Coronary artery (tissue), 2 donors: ENCODE measurements around the gene ACSF3.
A peak's percentile ranks its signal among the peaks of the same experiment; 100 is the strongest.

Source experiments
- DNase-seq: peaks from one replicate; pipeline ENCODE4 v3.0.0-alpha.2; 2017; ENCODE audit warnings: low spot score
- H3K27ac ChIP-seq, 2 donors: fragments of 200-600 bp; sonication (generic); one replicate each; pipeline ENCODE4 v1.5.1; 2016 to 2019
- H3K4me3 ChIP-seq: fragments of 200-600 bp; sonication (generic); 2 replicates; pipeline ENCODE4 v1.5.1; 2016; ENCODE audit warnings: mild to moderate bottlenecking, moderate library complexity
- TF ChIP-seq, protein P1 (sequence below): fragments of 200-600 bp; sonication (generic); IDR thresholded peaks from one replicate; pipeline ENCODE4 v1.5.1; 2019; ENCODE audit warnings: antibody characterized with exemption

ACSF3 gene

DNA sequence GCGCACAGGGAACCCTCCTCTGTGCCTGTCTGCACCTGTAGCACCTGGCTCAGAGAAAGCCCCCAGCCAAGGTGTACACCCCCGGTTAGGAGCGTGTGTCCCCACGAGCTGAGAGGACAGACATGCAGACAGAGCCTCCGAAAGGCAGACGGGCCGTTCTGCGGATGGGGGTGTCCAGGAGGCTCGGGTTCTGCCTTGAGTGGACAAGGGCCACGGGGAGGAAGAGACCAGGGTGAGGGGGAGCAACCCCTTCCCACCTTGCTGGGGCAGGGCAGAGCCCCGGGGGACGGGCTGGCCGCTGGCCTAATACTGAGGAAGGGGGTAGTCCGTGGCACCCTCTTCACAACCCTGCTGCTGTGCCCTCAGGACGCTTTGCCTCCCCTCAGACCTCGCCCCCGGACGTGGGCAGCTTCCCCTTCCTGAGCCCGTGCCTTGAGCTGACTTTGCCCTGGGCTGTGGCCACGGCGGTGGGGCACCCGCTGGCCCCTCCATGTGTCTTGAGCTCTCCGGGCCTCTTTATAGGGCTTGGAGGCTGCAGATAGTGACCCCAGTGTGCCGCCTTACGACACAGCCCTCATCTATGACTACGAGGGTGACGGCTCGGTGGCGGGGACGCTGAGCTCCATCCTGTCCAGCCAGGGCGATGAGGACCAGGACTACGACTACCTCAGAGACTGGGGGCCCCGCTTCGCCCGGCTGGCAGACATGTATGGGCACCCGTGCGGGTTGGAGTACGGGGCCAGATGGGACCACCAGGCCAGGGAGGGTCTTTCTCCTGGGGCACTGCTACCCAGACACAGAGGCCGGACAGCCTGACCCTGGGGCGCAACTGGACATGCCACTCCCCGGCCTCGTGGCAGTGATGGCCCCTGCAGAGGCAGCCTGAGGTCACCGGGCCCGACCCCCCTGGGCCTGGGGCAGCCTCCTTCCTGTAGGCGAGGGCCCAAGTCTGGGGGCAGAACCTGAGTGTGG lies 101.0 kb downstream of the ACSF3 start:
- DNase-seq, result no peak
- Histone ChIP-seq H3K4me3 (no peak overlapping the region), H3K27ac (no peak overlapping the region)
- TF ChIP-seq, protein P1, sequence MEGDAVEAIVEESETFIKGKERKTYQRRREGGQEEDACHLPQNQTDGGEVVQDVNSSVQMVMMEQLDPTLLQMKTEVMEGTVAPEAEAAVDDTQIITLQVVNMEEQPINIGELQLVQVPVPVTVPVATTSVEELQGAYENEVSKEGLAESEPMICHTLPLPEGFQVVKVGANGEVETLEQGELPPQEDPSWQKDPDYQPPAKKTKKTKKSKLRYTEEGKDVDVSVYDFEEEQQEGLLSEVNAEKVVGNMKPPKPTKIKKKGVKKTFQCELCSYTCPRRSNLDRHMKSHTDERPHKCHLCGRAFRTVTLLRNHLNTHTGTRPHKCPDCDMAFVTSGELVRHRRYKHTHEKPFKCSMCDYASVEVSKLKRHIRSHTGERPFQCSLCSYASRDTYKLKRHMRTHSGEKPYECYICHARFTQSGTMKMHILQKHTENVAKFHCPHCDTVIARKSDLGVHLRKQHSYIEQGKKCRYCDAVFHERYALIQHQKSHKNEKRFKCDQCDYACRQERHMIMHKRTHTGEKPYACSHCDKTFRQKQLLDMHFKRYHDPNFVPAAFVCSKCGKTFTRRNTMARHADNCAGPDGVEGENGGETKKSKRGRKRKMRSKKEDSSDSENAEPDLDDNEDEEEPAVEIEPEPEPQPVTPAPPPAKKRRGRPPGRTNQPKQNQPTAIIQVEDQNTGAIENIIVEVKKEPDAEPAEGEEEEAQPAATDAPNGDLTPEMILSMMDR, result no peak

DNA sequence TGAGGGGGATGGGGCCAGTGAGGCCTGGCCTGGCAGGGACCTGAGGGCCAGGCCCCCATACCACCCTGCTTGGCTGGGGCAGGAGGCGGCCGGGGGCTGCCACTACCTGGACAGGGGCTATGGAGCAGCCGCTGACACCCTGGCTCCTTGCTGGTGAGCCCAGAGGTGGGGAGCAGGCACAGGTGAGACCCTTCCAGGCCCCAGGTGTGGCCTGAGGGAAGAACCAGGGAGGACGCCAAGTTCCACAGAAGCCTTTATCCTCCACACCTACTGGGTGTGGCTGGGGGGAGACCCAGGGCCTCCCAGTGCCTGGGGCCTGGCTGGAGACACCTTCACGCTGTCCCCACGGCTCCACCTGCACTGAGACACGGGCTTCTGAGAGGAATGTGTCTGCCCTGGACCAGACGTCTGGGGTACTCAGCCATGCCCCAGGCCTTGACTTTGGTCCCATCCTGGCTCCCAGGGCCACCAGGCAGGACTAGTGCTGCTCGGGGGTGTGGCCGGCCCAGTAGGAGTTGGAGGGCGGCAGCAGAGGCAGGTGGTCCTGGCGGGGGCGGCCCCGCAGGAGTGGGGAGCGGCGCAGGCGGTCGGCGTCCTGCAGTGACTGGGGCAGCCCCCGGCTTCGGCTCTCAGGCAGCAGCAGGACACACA lies 102.0 kb downstream of the ACSF3 start:
- peak; percentile 70 for DNase-seq
- TF ChIP-seq, protein P1, result no peak
- Histone ChIP-seq H3K27ac (no peak overlapping the region), H3K4me3 (no peak overlapping the region)

DNA sequence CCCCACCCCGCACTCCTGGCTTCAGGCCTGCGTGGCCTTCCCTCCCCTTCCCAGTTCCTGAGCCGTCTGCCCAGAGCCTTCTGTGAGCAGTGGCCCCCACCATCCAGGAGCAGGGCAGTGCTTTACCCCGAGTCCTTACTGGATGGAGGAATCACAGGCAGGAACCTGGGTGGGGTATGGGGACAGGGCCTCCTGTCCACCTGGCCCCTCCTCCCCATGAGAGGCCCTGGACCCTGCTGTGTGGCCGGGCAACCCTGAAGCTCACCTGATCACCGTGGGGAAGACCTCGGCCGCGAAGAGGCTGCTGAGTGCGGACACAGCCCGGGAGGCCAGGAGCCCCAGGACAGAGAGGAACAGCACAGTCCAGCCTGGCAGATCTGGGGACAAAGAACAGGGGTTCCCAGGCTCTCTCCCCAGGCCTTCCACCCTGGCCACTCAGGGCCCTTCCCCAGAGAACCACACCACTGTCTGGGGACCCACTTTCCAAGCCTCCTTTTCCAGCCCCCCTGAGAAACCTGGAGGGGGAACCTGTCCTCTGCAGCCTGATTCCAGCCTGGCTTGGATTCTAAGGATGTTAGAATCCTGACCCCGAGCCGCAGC lies 103.5 kb downstream of the ACSF3 start:
- Histone ChIP-seq H3K4me3 (no peak overlapping the region), H3K27ac (no peak overlapping the region)
- TF ChIP-seq, protein P1, result no peak
- DNase-seq, result no peak

DNA sequence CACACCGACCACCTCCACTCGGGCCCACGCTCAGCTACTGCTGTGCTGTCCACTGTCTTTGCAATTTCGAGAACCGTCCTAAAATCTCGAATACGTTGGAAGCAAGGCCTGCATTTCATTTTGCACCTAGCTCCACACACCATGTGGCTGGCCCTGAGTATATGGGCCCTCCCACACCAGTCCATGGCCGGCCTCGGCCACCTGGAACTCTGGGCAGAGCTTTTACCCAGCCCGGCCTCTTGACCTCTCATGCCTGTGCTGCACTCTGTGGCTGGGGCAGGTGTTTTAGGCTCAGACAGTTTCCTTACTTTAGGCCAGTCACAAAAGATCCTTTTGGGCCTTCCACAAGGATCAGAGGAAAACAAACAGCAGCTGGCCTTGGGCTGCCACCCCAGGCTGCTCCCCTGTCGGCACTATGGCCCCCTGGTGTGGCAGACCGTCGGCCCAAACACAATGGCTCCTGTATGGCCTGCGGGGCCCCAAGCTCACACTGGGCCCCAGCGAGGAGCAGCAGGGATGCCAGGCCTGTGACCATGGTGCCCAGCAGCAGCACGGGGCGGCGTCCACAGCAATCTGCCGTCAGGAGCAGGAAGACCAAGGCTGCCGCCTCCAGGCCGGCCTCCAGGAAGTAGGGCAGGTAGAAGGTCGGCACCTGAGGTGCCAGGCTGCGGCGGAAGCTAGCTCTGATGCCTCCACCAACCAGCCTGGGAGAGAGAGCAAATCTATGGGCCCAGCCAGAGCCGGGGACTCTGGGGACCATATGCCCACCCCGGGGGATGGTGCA lies 104.2 kb downstream of the ACSF3 start:
- H3K4me3 ChIP-seq, result no peak overlapping the region
- H3K27ac ChIP-seq, result no peak overlapping the region
- DNase-seq, result no peak
- TF ChIP-seq, protein P1, result no peak

DNA sequence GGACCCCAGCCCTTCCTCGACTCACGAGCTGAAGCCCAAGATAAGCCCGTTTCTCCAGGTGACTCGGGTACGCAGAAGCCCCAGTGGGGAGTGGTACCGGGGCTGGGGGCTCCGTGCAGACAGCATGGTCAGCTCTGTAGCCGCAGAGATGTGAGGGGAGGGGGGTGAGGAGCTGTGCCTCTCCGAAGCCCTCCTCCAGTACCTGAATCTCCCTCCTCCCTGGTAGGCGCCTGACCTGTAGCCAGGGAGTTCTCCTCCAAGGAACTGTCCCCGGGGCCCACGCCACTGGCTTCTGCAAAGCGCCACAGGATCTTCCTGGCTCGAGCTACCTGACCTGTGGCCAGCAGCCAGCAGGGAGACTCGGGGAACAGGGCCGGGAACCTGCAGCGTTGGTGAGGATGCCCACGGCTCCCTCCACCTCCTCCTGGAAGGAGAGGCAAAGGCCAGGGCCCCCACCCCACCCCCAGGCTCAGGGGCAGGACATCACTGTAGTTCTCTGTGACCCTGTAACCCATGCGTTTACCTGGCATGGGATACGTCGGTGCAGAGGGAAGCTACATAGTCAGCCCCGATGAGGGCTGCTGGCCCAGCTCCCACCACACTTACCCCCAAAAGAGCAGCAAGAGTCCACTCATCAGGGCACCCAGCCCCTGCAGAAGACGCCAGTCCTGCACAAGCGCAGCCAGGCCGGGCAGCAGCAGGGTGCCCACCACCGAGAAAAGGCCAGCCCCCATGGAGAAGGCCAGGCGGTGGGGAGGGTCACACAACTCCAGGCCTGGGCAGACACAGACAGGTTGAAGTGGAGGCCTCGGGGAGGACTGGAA lies 105.0 kb downstream of the ACSF3 start:
- Histone ChIP-seq H3K27ac (no peak overlapping the region), H3K4me3 (no peak overlapping the region)
- TF ChIP-seq, protein P1, result no peak
- DNase-seq, result no peak
